Ammon's horn (tissue), 1 donor: Measurements from ENCODE around the gene NCOA7.

Source experiments
- DNase-seq: peaks from one replicate; pipeline ENCODE4 v3.0.0-alpha.2; 2016; ENCODE audit warnings: low spot score

The NCOA7 gene

GRCh38 chr6:125811259-125811658 lies 20.5 kb downstream of the NCOA7 start:
- DNase-seq = no peak

- peak; percentile 50 for DNase-seq
Observed at GRCh38 chr6:125812394-125813292, 21.9 kb downstream of the NCOA7 start.

GRCh38 chr6:125814481-125814880 lies 23.7 kb downstream of the NCOA7 start:
- DNase-seq = no peak

- no peak for DNase-seq
Observed at GRCh38 chr6:125815080-125815910, 24.5 kb downstream of the NCOA7 start.

GRCh38 chr6:125816828-125817280 lies 26.1 kb downstream of the NCOA7 start:
- DNase-seq = no peak

- DNase-seq = no peak
Observed at GRCh38 chr6:125818225-125818657, 27.5 kb downstream of the NCOA7 start.

GRCh38 chr6:125818772-125819260 lies 28.1 kb downstream of the NCOA7 start:
- DNase-seq = no peak

GRCh38 chr6:125819535-125820326 lies 29.0 kb downstream of the NCOA7 start:
- no peak for DNase-seq

- peak; percentile 66 for DNase-seq
Observed at GRCh38 chr6:125821825-125822281, 31.1 kb downstream of the NCOA7 start.

- DNase-seq = no peak
Observed at GRCh38 chr6:125823180-125823579, 32.4 kb downstream of the NCOA7 start.

- no peak for DNase-seq
Observed at GRCh38 chr6:125824946-125825771, 34.4 kb downstream of the NCOA7 start.

- DNase-seq = no peak
Observed at GRCh38 chr6:125826695-125827463, 36.1 kb downstream of the NCOA7 start.

- no peak for DNase-seq
Observed at GRCh38 chr6:125827788-125828320, 37.1 kb downstream of the NCOA7 start.

- no peak for DNase-seq
Observed at GRCh38 chr6:125828476-125829039, 37.8 kb downstream of the NCOA7 start.

- DNase-seq = no peak
Observed at GRCh38 chr6:125829433-125829832, 38.7 kb downstream of the NCOA7 start.

- DNase-seq = no peak
Observed at GRCh38 chr6:125831659-125832058, 40.9 kb downstream of the NCOA7 start.

GRCh38 chr6:125832391-125833117 lies 41.8 kb downstream of the NCOA7 start:
- DNase-seq = no peak

GRCh38 chr6:125834348-125834747 lies 43.6 kb downstream of the NCOA7 start:
- DNase-seq = no peak
